ENCODE data around the gene PTGER1. TPM values are rescaled to one million over a fixed set of nuclear protein-coding genes. Genes with fewer than 3 reads are reported as not detected.
A peak's percentile ranks its signal among the peaks of the same experiment; 100 is the strongest.

The PTGER1 gene, protein sequence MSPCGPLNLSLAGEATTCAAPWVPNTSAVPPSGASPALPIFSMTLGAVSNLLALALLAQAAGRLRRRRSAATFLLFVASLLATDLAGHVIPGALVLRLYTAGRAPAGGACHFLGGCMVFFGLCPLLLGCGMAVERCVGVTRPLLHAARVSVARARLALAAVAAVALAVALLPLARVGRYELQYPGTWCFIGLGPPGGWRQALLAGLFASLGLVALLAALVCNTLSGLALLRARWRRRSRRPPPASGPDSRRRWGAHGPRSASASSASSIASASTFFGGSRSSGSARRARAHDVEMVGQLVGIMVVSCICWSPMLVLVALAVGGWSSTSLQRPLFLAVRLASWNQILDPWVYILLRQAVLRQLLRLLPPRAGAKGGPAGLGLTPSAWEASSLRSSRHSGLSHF
- under 1 TPM in 2 of 3 donors, not detected in 1; 0.35 to 0.73 TPM for total RNA-seq
- total RNA-seq (2013), result not detected

DNA sequence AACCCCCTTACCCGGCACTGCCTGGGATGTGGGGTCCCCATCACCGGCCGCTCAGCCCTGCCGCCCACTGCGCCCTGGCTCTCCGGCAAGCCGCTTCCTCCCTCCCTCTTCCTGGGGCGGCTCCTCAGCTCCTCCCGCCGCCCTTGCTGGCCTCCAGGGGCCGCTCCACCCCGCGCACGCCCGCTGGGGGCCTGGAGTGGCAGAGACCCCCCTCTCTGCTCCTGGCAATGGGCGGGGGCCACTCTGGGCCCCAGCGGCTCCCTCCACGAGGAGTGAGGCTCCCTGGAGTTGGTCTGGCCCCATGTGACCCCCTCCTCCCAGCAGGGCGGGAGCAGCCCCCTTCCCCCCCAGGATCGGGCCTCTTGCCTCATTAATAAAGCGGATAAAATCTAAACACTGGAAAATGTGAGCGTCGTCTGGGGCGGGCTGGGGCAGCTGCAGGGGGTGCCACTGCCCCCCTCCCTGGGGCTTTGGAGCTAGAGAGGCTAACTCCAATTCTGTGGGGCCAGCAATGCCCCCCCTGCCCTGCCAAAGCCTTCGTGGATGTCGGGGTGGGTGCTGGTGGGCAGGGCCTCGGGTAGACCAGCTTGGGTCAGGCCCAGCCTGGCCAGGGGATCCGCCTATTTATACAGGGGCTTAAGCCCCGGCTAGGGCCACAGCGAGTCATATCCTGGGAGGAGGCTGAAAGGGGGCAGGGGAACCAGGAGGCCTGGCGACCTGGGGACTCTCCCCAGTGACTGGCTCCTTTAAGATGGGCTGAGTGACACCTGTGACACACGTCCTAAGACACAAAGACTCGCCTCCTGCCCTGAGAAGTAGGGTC is at the start of gene PTGER1:
TSS of gene PTGER1 (minus strand) at position 104 of the 823 bp plus-strand sequence. CDS start 1,034 bp downstream, outside the sequence.
- Histone ChIP-seq H3K4me1 (ENCODE audit: control insufficient read depth, insufficient read depth, low read length) (peaks cover 64% of the 10 kb centered on the region), H3K9me3 (ENCODE audit: control insufficient read depth, insufficient read depth, low read length) (no peaks in the 10 kb centered on the region), H3K27me3 (ENCODE audit: control insufficient read depth, insufficient read depth, low read length) (peaks cover 11% of the 10 kb centered on the region), H3K27ac (ENCODE audit: low read length) (peak within 1 kb of the TSS; percentile 3), H3K36me3 (ENCODE audit: control insufficient read depth, insufficient read depth, low read length) (peaks cover 17% of the 10 kb centered on the region), H3K4me3 (ENCODE audit: low read length) (no peak within 1 kb of the TSS)
- TF ChIP-seq, protein P1, sequence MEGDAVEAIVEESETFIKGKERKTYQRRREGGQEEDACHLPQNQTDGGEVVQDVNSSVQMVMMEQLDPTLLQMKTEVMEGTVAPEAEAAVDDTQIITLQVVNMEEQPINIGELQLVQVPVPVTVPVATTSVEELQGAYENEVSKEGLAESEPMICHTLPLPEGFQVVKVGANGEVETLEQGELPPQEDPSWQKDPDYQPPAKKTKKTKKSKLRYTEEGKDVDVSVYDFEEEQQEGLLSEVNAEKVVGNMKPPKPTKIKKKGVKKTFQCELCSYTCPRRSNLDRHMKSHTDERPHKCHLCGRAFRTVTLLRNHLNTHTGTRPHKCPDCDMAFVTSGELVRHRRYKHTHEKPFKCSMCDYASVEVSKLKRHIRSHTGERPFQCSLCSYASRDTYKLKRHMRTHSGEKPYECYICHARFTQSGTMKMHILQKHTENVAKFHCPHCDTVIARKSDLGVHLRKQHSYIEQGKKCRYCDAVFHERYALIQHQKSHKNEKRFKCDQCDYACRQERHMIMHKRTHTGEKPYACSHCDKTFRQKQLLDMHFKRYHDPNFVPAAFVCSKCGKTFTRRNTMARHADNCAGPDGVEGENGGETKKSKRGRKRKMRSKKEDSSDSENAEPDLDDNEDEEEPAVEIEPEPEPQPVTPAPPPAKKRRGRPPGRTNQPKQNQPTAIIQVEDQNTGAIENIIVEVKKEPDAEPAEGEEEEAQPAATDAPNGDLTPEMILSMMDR (IDR thresholded peaks at IDR 0.05), result no peak
- H3K9me3 Mint-ChIP-seq, result no peaks in the 10 kb centered on the region
- ATAC-seq (peak; percentile 43 to 67 (median 58)), DNase-seq (peak; percentile 60 to 67)
- H3K4me1 Mint-ChIP-seq, result peaks cover 29 to 54% of the 10 kb centered on the region in 2 donors
- H3K4me3 Mint-ChIP-seq, result peak within 1 kb of the TSS; percentile 76
- WGBS (ENCODE audit: insufficient coverage), result 12% methylated on average over 33 of the region's 33 CpGs
- peak within 1 kb of the TSS; percentile 81 to 99 for H3K27ac Mint-ChIP-seq
- peaks cover 0 to 11% of the 10 kb centered on the region in 2 donors for H3K27me3 Mint-ChIP-seq (ENCODE audit: low read depth in 2 of 2)
- intact Hi-C loops (cut with micrococcal nuclease), result loop anchor here (1.0 to 10.0 kb wide), 6 partner anchors 16 to 591 kb away; partner anchors contain the start of genes ASF1B and DDX39A
- H3K36me3 Mint-ChIP-seq, result no peaks in the 10 kb centered on the region

GRCh38 chr19:14520543-14520942 is 45.4 kb upstream of the PTGER1 start:
- H3K36me3 ChIP-seq (ENCODE audit: control insufficient read depth, insufficient read depth, low read length), result peaks cover 14% of the 10 kb centered on the region
- Mint-ChIP-seq H3K9me3 (no peaks in the 10 kb centered on the region), H3K27me3 (ENCODE audit: low read depth in 2 of 2) (no peaks in the 10 kb centered on the region), H3K4me1 (peaks cover 38 to 55% of the 10 kb centered on the region in 2 donors), H3K27ac (peak overlapping the region; percentile 91 to 96), H3K36me3 (no peaks in the 10 kb centered on the region), H3K4me3 (no peak overlapping the region)
- 96% methylated on average over 4 of the region's 4 CpGs for WGBS (ENCODE audit: insufficient coverage)
- intact Hi-C loops (cut with micrococcal nuclease), result no loop called here
- H3K9me3 ChIP-seq (ENCODE audit: control insufficient read depth, insufficient read depth, low read length), result no peaks in the 10 kb centered on the region
- H3K4me1 ChIP-seq (ENCODE audit: control insufficient read depth, insufficient read depth, low read length), result peaks cover 74% of the 10 kb centered on the region
- peak overlapping the region; percentile 91 for H3K27ac ChIP-seq (ENCODE audit: low read length)
- TF ChIP-seq, protein P1 (IDR thresholded peaks at IDR 0.05), result no peak
- H3K4me3 ChIP-seq (ENCODE audit: low read length), result no peak overlapping the region
- no peaks in the 10 kb centered on the region for H3K27me3 ChIP-seq (ENCODE audit: control insufficient read depth, insufficient read depth, low read length)
- DNase-seq (no peak), ATAC-seq (no peak)

GRCh38 chr19:14519860-14520407 is 44.8 kb upstream of the PTGER1 start:
- no peaks in the 10 kb centered on the region for H3K9me3 ChIP-seq (ENCODE audit: control insufficient read depth, insufficient read depth, low read length)
- Mint-ChIP-seq H3K36me3 (peaks cover 4% of the 10 kb centered on the region), H3K4me1 (peaks cover 42 to 61% of the 10 kb centered on the region in 2 donors), H3K9me3 (no peaks in the 10 kb centered on the region), H3K27ac (peak overlapping the region; percentile 91 to 96), H3K4me3 (peak overlapping the region; percentile 84), H3K27me3 (ENCODE audit: low read depth in 2 of 2) (no peaks in the 10 kb centered on the region)
- H3K4me1 ChIP-seq (ENCODE audit: control insufficient read depth, insufficient read depth, low read length), result peaks cover 76% of the 10 kb centered on the region
- TF ChIP-seq, protein P1 (IDR thresholded peaks at IDR 0.05), result no peak
- no peak overlapping the region for H3K27ac ChIP-seq (ENCODE audit: low read length)
- no peaks in the 10 kb centered on the region for H3K27me3 ChIP-seq (ENCODE audit: control insufficient read depth, insufficient read depth, low read length)
- peaks cover 20% of the 10 kb centered on the region for H3K36me3 ChIP-seq (ENCODE audit: control insufficient read depth, insufficient read depth, low read length)
- H3K4me3 ChIP-seq (ENCODE audit: low read length), result no peak overlapping the region
- ATAC-seq, result no peak
- 94% methylated on average over 2 of the region's 2 CpGs for WGBS (ENCODE audit: insufficient coverage)
- intact Hi-C loops (cut with micrococcal nuclease), result loop anchor here (5.0 kb wide), 1 partner anchor 103 kb away; the partner anchor contains the start of gene DDX39A
- peak in 1 of 2 donors; percentile 41 for DNase-seq

Data from natural killer cell (primary cell).